Epidermal melanocyte (primary cell): ENCODE data around the gene IVD.
A peak's percentile ranks its signal among the peaks of the same experiment; 100 is the strongest.

Experiments used
- DNase-seq: peaks from one replicate; pipeline ENCODE4 v3.0.0; 2011; ENCODE audit warnings: low spot score; ENCODE audit not compliant: insufficient read length

Gene IVD

DNA sequence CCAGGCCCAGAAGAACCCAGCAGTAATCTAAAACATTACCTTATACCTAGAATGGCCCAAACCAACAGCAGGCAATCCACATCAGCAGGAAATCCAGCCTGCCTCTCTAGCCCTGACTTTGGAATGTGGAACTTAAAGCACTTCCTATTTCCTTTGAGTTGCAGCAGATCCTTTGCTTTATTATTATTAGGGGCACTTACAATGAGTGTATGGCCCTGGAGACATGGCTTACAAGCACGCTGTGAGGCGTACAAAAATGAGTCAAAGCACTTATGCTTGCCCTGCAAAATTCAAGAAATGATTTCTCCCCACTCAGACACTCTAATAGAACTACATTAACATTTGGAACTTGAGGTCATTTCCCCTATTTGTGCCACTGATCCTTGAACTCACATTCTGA, 32.6 kb upstream of the IVD start:
- no peak for DNase-seq

DNA sequence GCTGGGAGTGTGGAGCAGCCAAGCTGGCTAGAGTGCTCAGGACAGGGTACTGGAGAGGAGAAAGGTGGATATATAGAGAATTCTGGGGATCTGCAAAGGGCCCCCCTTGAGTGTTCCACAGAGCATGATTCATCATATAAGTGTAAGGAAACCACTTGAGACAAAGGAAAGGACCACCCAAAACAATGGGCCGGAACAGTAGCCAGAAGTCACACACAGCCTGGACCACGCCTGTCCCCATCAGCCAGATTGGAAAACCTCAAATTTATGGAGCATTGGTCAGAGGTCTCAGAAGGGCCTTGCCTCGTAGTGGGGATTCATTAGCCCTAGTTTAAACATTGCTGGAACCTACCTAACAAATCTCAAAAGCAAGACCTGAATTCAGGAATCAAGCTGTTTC, 28.0 kb upstream of the IVD start:
- no peak for DNase-seq

DNA sequence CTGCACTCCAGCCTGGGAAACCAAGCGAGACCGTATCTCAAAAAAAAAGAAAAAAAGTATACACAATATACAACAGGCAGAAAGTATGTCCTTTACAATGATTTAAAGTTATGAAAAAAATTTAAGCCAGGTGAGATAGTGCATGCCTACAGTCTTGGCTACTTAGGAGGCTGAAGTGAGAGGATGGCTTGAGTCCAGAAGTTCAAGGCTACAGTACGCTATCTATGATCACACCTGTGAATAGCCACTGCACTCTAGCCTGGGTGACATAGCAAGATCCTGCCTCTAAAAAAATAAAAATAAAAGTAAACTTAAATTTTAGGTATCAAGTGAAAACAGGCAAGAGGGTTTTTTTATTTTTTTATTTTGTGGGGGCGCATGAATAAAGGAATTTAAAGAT, 26.2 kb upstream of the IVD start:
- DNase-seq: no peak

DNA sequence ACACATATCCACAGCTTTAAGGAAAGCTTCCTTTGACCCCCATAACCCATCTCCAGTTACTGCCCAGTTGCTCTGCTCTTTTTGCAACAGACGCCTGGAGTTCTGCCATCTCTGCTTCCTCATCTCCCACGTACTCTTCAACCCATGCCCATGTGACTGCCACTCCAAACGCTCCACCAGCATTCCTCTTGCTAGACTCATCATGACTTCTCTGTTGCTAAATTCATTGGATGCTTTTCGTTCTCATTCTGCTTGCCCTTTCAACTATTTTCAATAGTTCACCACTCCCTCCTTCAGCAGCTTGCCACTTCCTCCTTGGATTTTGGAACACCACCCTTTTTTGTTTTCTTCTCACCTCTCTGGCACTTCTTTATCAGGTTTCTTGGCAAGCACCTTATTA, 25.7 kb upstream of the IVD start:
- peak; percentile 74 for DNase-seq

GRCh38 chr15:40380636-40381035, 25.0 kb upstream of the IVD start:
- no peak for DNase-seq

- no peak for DNase-seq
Observed at GRCh38 chr15:40381818-40382529, 23.6 kb upstream of the IVD start.

- peak; percentile 92 for DNase-seq
Observed at GRCh38 chr15:40382580-40383456, 22.8 kb upstream of the IVD start, which contains the start of gene KNSTRN. Gene KNSTRN (plus strand): TSS chr15:40382721. CDS start chr15:40382836, 115 bp downstream.

DNA sequence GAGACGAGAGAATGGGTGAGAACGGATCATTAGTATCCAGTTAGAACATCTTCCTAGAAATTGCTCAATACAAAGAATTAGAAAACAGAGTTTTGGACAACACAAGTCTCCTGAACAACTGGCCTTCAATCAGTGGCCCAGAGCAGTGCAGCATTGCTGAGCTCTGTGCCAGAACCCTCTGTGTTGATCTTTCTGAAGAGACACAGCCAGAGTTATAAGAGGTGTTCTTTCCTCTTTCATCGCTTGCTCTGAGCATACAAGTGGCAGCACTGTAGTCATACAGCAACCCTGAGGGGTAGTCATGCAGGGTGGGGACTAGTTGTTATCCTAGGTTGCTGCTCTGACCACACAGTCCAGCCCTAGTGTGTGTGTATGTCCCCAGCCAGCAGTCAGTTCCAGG, 19.1 kb upstream of the IVD start:
- no peak for DNase-seq

GRCh38 chr15:40388941-40389823, 16.4 kb upstream of the IVD start:
- DNase-seq: no peak

- DNase-seq: no peak
Observed at GRCh38 chr15:40389824-40390595, 15.6 kb upstream of the IVD start.

DNA sequence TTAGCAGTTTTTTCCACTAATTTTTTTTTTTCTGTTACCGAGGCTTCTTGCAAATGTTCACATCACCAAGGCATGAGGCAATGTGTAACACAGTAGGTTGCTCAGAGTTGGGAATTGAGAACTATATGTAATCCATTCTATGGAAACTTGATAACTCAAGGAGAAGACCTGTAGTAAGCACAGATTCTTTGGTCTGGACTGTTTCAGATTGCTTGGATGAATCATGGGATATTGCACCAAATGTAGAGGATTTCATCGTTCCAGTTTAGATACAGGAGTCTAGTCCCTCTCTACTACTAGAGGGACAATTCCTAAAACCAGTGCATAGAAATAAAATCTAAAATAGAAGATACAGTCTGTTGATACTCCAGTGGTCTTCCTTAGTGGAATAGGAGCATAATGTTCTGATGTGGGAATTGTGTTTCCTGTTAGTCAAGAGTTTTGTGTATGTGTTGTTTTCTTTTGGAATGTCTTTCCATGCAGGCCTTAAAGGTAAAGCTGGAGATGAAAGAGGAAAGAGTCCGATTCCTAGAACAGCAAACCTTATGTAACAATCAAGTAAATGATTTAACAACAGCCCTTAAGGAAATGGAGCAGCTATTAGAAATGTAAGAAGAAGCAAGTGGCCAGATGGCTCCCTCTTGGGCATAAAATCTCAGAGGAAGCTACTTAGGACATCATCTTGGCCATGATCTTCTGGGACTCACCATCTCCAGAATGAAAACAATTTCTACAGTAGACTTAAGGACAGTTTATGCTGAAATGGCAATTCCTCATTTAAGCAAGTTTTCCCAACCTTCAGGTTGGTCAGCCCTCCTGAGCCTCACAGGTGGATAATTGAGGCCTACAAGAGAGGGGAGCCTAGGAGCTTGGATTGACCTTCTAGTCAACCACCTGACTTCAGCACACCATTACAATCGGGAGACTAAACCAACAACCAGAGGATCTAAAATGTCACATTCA, 12.3 kb upstream of the IVD start:
- no peak for DNase-seq

GRCh38 chr15:40397688-40398412, 7.7 kb upstream of the IVD start:
- DNase-seq: no peak

- DNase-seq: no peak
Observed at GRCh38 chr15:40398413-40398873, 7.2 kb upstream of the IVD start.

GRCh38 chr15:40399370-40399769, 6.2 kb upstream of the IVD start:
- DNase-seq: no peak

- no peak for DNase-seq
Observed at GRCh38 chr15:40407330-40407990, 1.9 kb downstream of the IVD start.

DNA sequence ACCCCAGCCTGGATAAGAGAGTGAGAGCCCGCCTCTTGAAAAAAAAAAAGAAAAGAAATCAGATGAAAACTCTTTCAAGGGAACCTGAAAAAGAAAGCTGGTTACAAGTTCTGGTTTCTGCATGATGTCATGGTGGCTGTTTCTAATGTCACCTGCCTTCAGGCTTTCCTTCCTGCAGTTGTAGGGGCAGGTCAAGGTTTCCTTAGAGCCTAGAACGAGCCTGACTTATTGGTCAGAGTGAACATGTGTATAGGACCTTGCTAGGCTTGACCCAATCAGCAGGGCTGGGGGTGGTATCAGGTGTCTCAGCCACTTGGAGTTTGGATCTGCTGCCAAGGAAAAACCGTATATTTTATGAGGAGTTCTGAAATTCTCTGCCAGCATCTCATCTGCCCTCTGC, 3.8 kb downstream of the IVD start:
- no peak for DNase-seq

DNA sequence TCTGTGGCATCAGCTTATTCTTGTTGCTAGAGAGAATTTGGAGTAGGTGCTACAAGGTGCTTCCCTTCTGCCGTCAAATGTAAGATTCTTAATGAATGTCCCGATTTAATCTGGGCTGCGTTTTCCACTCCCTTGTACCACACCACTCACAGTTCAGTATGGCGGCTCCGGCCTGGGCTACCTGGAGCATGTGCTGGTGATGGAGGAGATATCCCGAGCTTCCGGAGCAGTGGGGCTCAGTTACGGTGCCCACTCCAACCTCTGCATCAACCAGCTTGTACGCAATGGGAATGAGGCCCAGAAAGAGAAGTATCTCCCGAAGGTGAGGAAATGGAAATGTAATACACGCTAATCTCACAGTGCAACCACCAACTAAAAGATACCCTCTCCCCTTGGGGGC, 4.9 kb downstream of the IVD start:
- no peak for DNase-seq

- no peak for DNase-seq
Observed at GRCh38 chr15:40412095-40412759, 6.6 kb downstream of the IVD start.
